Activated CD8-positive, alpha-beta T cell treated with anti-CD3 and anti-CD28 coated beads for 36 hours (primary cell): ENCODE results near the gene MRPS27. TPM values are rescaled to one million over a fixed set of nuclear protein-coding genes. Genes with fewer than 3 reads are reported as not detected.

Experiments
- ATAC-seq: fragments of 200-7000 bp; cut with Tn5 transposase; one replicate; pipeline ENCODE4 v1.10.0; 2021; ENCODE audit warnings: mild to moderate bottlenecking, moderate library complexity
- CTCF ChIA-PET: fragments of 350-600 bp; sonication (Branson Sonifier 250); formaldehyde crosslinking; loops from one replicate; lab custom pipeline; 2021; ENCODE audit warnings: antibody characterized with exemption; lab: Charles Lee
- POLR2A ChIA-PET: fragments of 350-600 bp; sonication (Branson Sonifier 250); formaldehyde crosslinking; loops from one replicate; lab custom pipeline; 2021; ENCODE audit warnings: antibody characterized with exemption; lab: Charles Lee
- DNase-seq: peaks from one replicate; pipeline ENCODE4 v3.0.0-alpha.2; 2020
- H3K27ac Mint-ChIP-seq: one replicate; pipeline ENCODE4 v1.8.0; 2021; ENCODE audit warnings: mild to moderate bottlenecking, mixed read lengths
- H3K27me3 Mint-ChIP-seq: one replicate; pipeline ENCODE4 v1.8.0; 2021; ENCODE audit warnings: mixed read lengths
- H3K36me3 Mint-ChIP-seq: one replicate; pipeline ENCODE4 v1.8.0; 2021; ENCODE audit warnings: low read depth, mixed read lengths
- H3K4me1 Mint-ChIP-seq: one replicate; pipeline ENCODE4 v1.8.0; 2021; ENCODE audit warnings: low read depth, mixed read lengths
- H3K4me3 Mint-ChIP-seq: one replicate; pipeline ENCODE4 v1.8.0; 2021; ENCODE audit warnings: mild to moderate bottlenecking, moderate library complexity, mixed read lengths
- H3K9me3 Mint-ChIP-seq: one replicate; pipeline ENCODE4 v1.8.0; 2021; ENCODE audit warnings: mixed read lengths
- CTCF ChIP-seq: fragments of 200-600 bp; IDR thresholded peaks from one replicate; pipeline ENCODE4 v1.8.0; 2022; ENCODE audit warnings: antibody characterized with exemption, mild to moderate bottlenecking
- intact Hi-C: fragments of 100-400 bp; cut with micrococcal nuclease; formaldehyde crosslinking; loops from one replicate; pipeline ENCODE4 v1.10.0; 2022
- microRNA-seq: library from miRNA; unstranded; fragments of <30 nt; microRNA quantifications from one replicate; pipeline ENCODE4 v1.2.0, GENCODE V29; 2022; ENCODE audit warnings: borderline microRNAs expressed, borderline replicate concordance
- total RNA-seq, 2 experiments: library from RNA; stranded (reverse); gene quantifications; one replicate each; pipeline ENCODE4 v1.2.3, GENCODE V29; 2021

Gene MRPS27
- total RNA-seq, 2 experiments from 2014 or later = 91.5 to 99.1 TPM

GRCh38 chr5:72170101-72170500 is 149.9 kb downstream of the MRPS27 start:
- Mint-ChIP-seq H3K4me1 (no peaks in the 10 kb centered on the region), H3K27me3 (peaks cover 30% of the 10 kb centered on the region), H3K9me3 (no peaks in the 10 kb centered on the region), H3K4me3 (no peak overlapping the region), H3K36me3 (no peaks in the 10 kb centered on the region), H3K27ac (no peak overlapping the region)
- CTCF ChIA-PET = interaction anchor here (1.5 kb wide), 1 partner anchor 10 kb away, joined by 3 read pairs; no protein-coding TSS in a partner anchor
- ATAC-seq (no peak), DNase-seq (no peak)
- intact Hi-C loops = no loop called here
- no peak for TF ChIP-seq CTCF
- POLR2A ChIA-PET = no interaction called here

Small RNA genes lying within 50 kb of the gene (microRNA-seq; reads per million reads assigned to microRNA genes)
- gene MIR4803 = not detected

Other genes with a start within 250 kb of the MRPS27 start
- under 1 TPM; 0.09 to 0.25 TPM for gene MAP1B, start 212.8 kb downstream of the MRPS27 start, total RNA-seq
- gene PTCD2, start 133 bp upstream of the MRPS27 start, total RNA-seq = 10 to 100 TPM; 10.9 to 11.7 TPM
- gene ZNF366, start 187.2 kb upstream of the MRPS27 start, total RNA-seq = not detected